Liver (tissue), 9 donors: ENCODE results near the gene ST3GAL4. TPM values are rescaled to one million over a fixed set of nuclear protein-coding genes. Genes with fewer than 3 reads are reported as not detected.
"Not testable (repeated sequence)": the region's sequence is repeated elsewhere in the genome, so short reads cannot be mapped to it uniquely, and the experiment has no call there.

ENCODE experiments used
- DNase-seq: peaks from one replicate; pipeline ENCODE4 v3.0.0-alpha.2; 2017; ENCODE audit warnings: low spot score
- H3K27ac ChIP-seq, 2 donors: one replicate each; pipeline ENCODE4 v1.7.0; 2013; ENCODE audit warnings: inconsistent platforms in 2 of 2, low read length in 2 of 2, control low read depth in 1 of 2, low read depth in 1 of 2, mild to moderate bottlenecking in 1 of 2
- H3K27me3 ChIP-seq, 4 donors: one replicate each; pipeline versions ENCODE4 v1.6.1 to v1.7.0; 2013; ENCODE audit warnings: low read length in 3 of 4, inconsistent platforms in 1 of 4, mild to moderate bottlenecking in 1 of 4, moderate library complexity in 1 of 4; ENCODE audit not compliant: control insufficient read depth in 4 of 4, insufficient read depth in 4 of 4
- H3K36me3 ChIP-seq, 4 donors: one replicate each; pipeline versions ENCODE4 v1.6.1 to v1.7.0; 2013; ENCODE audit warnings: low read length in 3 of 4, mild to moderate bottlenecking in 3 of 4, low read depth in 1 of 4, moderate library complexity in 1 of 4; ENCODE audit not compliant: control insufficient read depth in 4 of 4, insufficient read depth in 3 of 4
- H3K4me1 ChIP-seq, 4 donors: one replicate each; pipeline versions ENCODE4 v1.6.1 to v1.7.0; 2013; ENCODE audit warnings: low read length in 3 of 4, mild to moderate bottlenecking in 3 of 4, moderate library complexity in 1 of 4; ENCODE audit not compliant: control insufficient read depth in 4 of 4, insufficient read depth in 4 of 4
- H3K4me3 ChIP-seq, 3 donors: one replicate each; pipeline versions ENCODE4 v1.6.1 to v1.7.0; 2013; ENCODE audit warnings: low read length in 3 of 3, control low read depth in 1 of 3, low read depth in 1 of 3, mild to moderate bottlenecking in 1 of 3
- H3K9ac ChIP-seq, 2 donors: one replicate each; pipeline ENCODE4 v1.7.0; 2013; ENCODE audit warnings: low read length in 2 of 2, mild to moderate bottlenecking in 2 of 2, moderate library complexity in 2 of 2, control low read depth in 1 of 2, low read depth in 1 of 2
- H3K9me3 ChIP-seq, 4 donors: one replicate each; pipeline versions ENCODE4 v1.6.1 to v1.7.0; 2013; ENCODE audit warnings: low read length in 3 of 4; ENCODE audit not compliant: control insufficient read depth in 4 of 4
- EGR1 ChIP-seq, 2 donors: IDR thresholded peaks; 2 replicates each; pipeline ENCODE4 v1.6.1; 2016 to 2018; ENCODE audit warnings: antibody characterized with exemption in 2 of 2, low read depth in 2 of 2
- FOXA1 ChIP-seq: IDR thresholded peaks from 2 replicates; pipeline ENCODE4 v1.6.1; 2016; ENCODE audit warnings: antibody characterized with exemption
- FOXA2 ChIP-seq: IDR thresholded peaks from 2 replicates; pipeline ENCODE4 v1.6.1; 2016; ENCODE audit warnings: antibody characterized with exemption
- GABPA ChIP-seq, 2 donors: IDR thresholded peaks in 1 of 2; conservative IDR thresholded peaks in 1 of 2; 2 replicates each; pipeline ENCODE4 v1.6.1; 2016; ENCODE audit warnings: antibody characterized with exemption in 2 of 2, mild to moderate bottlenecking in 1 of 2, moderate library complexity in 1 of 2
- HNF4A ChIP-seq, 2 donors: conservative IDR thresholded peaks; 2 replicates each; pipeline ENCODE4 v1.6.1; 2016; ENCODE audit warnings: antibody characterized with exemption in 2 of 2, mild to moderate bottlenecking in 2 of 2
- HNF4G ChIP-seq: IDR thresholded peaks from 2 replicates; pipeline ENCODE4 v1.6.1; 2016; ENCODE audit warnings: antibody characterized with exemption
- NR2F2 ChIP-seq: IDR thresholded peaks from 2 replicates; pipeline ENCODE4 v1.6.1; 2016; ENCODE audit warnings: antibody characterized with exemption
- RAD21 ChIP-seq, 2 donors: IDR thresholded peaks; 2 replicates each; pipeline ENCODE4 v1.6.1; 2016; ENCODE audit warnings: antibody characterized with exemption in 2 of 2, mild to moderate bottlenecking in 2 of 2
- RXRA ChIP-seq, 2 donors: IDR thresholded peaks; 2 replicates each; pipeline ENCODE4 v1.6.1; 2017 to 2018; ENCODE audit warnings: antibody characterized with exemption in 2 of 2, mild to moderate bottlenecking in 1 of 2
- SP1 ChIP-seq: IDR thresholded peaks from 2 replicates; pipeline ENCODE4 v1.6.1; 2018; ENCODE audit warnings: antibody characterized with exemption, mild to moderate bottlenecking
- TAF1 ChIP-seq: conservative IDR thresholded peaks from 2 replicates; pipeline ENCODE4 v1.6.1; 2016; ENCODE audit warnings: antibody characterized with exemption, mild to moderate bottlenecking
- YY1 ChIP-seq: IDR thresholded peaks from 2 replicates; pipeline ENCODE4 v1.6.1; 2016; ENCODE audit warnings: antibody characterized with exemption, mild to moderate bottlenecking
- WGBS: extraction: QIAGEN DNeasy Blood & Tissue Kit; methylation state at CpG from one replicate; pipeline ENCODE4 v1.1.7; 2013; 5-methylcytosine and 5-hydroxymethylcytosine counted together
- polyA plus RNA-seq, 2 donors: library from polyadenylated mRNA; stranded (reverse) in 1 of 2; unstranded in 1 of 2; fragments of 200-250 nt in 1 of 2; fragments of >200 nt in 1 of 2; fragmentation: Nextera tagmentation in 1 of 2; extraction: Ambion mirVana in 1 of 2; gene quantifications; one replicate each; pipeline versions ENCODE4 v1.2.1 to v1.2.3, GENCODE V29; 2013 to 2015
- total RNA-seq, 2 donors: library from RNA; depleted of rRNA; stranded (reverse); fragments of >200 nt; gene quantifications; one replicate each; pipeline ENCODE4 v1.2.3, GENCODE V29; 2014
- TF ChIP-seq, protein P1 (sequence below): fragments of 150-350 bp; IDR thresholded peaks from 2 replicates; pipeline ENCODE4 v1.5.1; 2017; ENCODE audit warnings: improper control_type of control experiment, low read depth, low read length; ENCODE audit not compliant: missing input control
- TF ChIP-seq, protein P2 (sequence below): IDR thresholded peaks from 2 replicates; pipeline ENCODE4 v1.6.1; 2016; ENCODE audit warnings: antibody characterized with exemption
- TF ChIP-seq, protein P3 (sequence below): IDR thresholded peaks from 2 replicates; pipeline ENCODE4 v1.6.1; 2016; ENCODE audit warnings: antibody characterized with exemption
- TF ChIP-seq, protein P4 (sequence below): IDR thresholded peaks from 2 replicates; pipeline ENCODE4 v1.6.1; 2016; ENCODE audit warnings: antibody characterized with exemption, mild to moderate bottlenecking
- donor health status: healthy.
- donor health status: healthy.
- donor health status: healthy.
- donor health status: healthy.
- donor health status: healthy.

The ST3GAL4 gene
- total and polyA plus RNA-seq, 4 donors: 4.5 to 18.4 (median 10.6) TPM

DNA sequence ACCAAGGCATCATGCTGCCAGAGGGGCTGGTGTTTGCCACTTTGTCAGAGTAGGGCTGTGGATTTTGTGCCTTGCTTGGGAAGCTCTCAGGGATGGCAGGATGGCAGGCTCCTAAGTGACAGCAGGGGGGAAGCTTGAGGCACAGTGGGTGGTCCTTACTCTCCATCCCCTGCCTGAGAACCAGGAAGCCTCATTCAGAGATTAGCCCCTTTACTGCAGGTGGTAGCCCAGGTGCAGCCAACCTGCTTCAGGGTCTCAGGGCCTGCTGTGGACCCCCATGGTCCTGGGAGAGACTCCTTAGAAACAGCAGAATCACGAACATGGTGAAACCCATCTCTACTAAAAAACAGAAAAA, 8.9 kb upstream of the ST3GAL4 start (continued):
- TF ChIP-seq RXRA (IDR thresholded peaks at IDR 0.05) (no peak), GABPA (IDR thresholded peaks at IDR 0.05 in 1 of 2, conservative IDR thresholded peaks at IDR 0.05 in 1 of 2) (no peak)

DNA sequence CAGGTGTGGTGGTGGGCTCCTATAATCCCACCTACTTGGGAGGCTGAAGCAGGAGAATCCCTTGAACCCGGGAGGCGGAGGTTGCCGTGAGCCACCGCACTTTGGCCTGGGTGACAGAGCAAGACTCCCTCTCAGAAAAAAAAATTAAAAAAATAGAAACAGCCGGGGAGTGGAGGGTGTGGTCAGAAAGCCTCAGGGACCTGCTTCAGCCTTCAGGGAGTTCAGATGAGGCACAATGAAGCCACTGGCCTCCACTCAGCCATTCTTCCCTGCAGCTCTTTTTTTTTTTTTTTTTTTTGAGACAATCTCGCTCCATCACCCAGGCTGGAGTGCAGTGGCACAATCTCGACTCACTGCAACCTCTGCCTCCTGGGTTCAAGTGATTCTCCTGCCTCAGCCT, 8.5 kb upstream of the ST3GAL4 start:
- not testable (repeated sequence) for H3K4me1 ChIP-seq, DNase-seq, H3K4me3 ChIP-seq, H3K27me3 ChIP-seq, H3K9me3 ChIP-seq
- H3K9ac ChIP-seq: peak overlapping the region in 1 of 2 donors; percentile 27
- WGBS: 90% methylated on average over 7 of the region's 7 CpGs
- peaks cover 10 to 42% (median 24%) of the 10 kb centered on the region in 4 donors for H3K36me3 ChIP-seq
- peak overlapping the region; percentile 75 to 82 for H3K27ac ChIP-seq

DNA sequence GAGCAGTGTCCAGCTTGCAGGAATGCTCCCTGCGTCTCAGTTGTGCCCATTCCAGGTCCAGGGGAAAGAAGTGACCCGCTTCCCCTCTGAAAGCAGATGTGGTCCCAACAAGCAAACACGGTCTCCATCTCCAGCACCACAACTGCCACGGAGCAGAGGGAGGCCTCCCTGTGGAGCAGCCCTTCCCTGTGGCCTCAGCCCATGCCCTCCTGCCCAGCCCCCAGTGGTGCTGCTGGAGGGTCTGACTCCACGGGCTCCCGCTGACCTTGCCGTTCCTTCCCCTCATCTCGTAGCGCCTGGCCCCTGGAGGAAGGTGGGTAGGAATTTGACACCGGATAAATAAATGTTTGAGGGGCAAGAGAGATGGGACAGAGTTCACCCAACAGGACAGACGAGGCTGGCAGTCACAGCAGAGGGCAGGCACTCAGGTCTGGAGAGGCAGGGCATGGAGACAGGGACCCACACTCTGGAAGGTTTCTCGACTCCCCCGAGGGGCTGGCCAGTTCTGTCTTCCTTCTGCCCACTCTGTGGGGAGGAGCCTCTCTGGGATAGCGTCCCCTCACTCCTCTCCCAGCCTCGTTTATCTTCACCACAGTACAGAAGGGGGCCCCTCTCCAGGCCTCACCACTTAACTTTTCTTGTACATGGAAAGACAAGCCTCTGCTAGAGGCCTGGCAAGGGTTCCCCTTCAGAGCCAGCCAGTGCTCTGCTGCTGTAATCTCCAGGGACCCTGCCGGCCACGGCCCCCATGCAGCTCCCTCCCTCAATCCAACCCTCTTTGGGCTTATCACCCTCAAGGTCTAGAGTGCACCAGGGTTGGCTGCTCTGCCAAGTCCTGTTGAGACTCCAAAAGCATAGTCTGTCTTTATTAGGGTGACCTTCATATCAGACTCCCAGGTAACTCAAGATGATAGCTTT, 7.5 kb upstream of the ST3GAL4 start:
- peaks cover 10 to 34% (median 22%) of the 10 kb centered on the region in 4 donors for H3K36me3 ChIP-seq
- no peak for DNase-seq
- peak overlapping the region; percentile 11 to 67 for H3K27ac ChIP-seq
- H3K4me1 ChIP-seq: peaks cover 0 to 2% (median 0%) of the 10 kb centered on the region in 4 donors
- H3K9ac ChIP-seq: no peak overlapping the region
- 84% methylated on average over 17 of the region's 17 CpGs for WGBS
- no peaks in the 10 kb centered on the region for H3K9me3 ChIP-seq
- no peaks in the 10 kb centered on the region for H3K27me3 ChIP-seq
- TF ChIP-seq, protein P1, sequence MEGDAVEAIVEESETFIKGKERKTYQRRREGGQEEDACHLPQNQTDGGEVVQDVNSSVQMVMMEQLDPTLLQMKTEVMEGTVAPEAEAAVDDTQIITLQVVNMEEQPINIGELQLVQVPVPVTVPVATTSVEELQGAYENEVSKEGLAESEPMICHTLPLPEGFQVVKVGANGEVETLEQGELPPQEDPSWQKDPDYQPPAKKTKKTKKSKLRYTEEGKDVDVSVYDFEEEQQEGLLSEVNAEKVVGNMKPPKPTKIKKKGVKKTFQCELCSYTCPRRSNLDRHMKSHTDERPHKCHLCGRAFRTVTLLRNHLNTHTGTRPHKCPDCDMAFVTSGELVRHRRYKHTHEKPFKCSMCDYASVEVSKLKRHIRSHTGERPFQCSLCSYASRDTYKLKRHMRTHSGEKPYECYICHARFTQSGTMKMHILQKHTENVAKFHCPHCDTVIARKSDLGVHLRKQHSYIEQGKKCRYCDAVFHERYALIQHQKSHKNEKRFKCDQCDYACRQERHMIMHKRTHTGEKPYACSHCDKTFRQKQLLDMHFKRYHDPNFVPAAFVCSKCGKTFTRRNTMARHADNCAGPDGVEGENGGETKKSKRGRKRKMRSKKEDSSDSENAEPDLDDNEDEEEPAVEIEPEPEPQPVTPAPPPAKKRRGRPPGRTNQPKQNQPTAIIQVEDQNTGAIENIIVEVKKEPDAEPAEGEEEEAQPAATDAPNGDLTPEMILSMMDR: no peak
- no peak for TF ChIP-seq YY1
- TF ChIP-seq FOXA2: no peak
- no peak for TF ChIP-seq GABPA (IDR thresholded peaks at IDR 0.05 in 1 of 2, conservative IDR thresholded peaks at IDR 0.05 in 1 of 2)
- TF ChIP-seq EGR1 (IDR thresholded peaks at IDR 0.05; ENCODE audit: low read depth in 2 of 2): no peak
- TF ChIP-seq NR2F2: no peak
- TF ChIP-seq RXRA (IDR thresholded peaks at IDR 0.05): no peak
- TF ChIP-seq, protein P2, sequence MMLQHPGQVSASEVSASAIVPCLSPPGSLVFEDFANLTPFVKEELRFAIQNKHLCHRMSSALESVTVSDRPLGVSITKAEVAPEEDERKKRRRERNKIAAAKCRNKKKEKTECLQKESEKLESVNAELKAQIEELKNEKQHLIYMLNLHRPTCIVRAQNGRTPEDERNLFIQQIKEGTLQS: no peak
- TF ChIP-seq FOXA1: no peak
- no peak for TF ChIP-seq TAF1
- TF ChIP-seq, protein P3, sequence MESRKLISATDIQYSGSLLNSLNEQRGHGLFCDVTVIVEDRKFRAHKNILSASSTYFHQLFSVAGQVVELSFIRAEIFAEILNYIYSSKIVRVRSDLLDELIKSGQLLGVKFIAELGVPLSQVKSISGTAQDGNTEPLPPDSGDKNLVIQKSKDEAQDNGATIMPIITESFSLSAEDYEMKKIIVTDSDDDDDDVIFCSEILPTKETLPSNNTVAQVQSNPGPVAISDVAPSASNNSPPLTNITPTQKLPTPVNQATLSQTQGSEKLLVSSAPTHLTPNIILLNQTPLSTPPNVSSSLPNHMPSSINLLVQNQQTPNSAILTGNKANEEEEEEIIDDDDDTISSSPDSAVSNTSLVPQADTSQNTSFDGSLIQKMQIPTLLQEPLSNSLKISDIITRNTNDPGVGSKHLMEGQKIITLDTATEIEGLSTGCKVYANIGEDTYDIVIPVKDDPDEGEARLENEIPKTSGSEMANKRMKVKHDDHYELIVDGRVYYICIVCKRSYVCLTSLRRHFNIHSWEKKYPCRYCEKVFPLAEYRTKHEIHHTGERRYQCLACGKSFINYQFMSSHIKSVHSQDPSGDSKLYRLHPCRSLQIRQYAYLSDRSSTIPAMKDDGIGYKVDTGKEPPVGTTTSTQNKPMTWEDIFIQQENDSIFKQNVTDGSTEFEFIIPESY: no peak
- no peak for TF ChIP-seq HNF4A (conservative IDR thresholded peaks at IDR 0.05)
- TF ChIP-seq HNF4G: no peak
- TF ChIP-seq RAD21 (IDR thresholded peaks at IDR 0.05): no peak
- TF ChIP-seq SP1: no peak
- TF ChIP-seq, protein P4, sequence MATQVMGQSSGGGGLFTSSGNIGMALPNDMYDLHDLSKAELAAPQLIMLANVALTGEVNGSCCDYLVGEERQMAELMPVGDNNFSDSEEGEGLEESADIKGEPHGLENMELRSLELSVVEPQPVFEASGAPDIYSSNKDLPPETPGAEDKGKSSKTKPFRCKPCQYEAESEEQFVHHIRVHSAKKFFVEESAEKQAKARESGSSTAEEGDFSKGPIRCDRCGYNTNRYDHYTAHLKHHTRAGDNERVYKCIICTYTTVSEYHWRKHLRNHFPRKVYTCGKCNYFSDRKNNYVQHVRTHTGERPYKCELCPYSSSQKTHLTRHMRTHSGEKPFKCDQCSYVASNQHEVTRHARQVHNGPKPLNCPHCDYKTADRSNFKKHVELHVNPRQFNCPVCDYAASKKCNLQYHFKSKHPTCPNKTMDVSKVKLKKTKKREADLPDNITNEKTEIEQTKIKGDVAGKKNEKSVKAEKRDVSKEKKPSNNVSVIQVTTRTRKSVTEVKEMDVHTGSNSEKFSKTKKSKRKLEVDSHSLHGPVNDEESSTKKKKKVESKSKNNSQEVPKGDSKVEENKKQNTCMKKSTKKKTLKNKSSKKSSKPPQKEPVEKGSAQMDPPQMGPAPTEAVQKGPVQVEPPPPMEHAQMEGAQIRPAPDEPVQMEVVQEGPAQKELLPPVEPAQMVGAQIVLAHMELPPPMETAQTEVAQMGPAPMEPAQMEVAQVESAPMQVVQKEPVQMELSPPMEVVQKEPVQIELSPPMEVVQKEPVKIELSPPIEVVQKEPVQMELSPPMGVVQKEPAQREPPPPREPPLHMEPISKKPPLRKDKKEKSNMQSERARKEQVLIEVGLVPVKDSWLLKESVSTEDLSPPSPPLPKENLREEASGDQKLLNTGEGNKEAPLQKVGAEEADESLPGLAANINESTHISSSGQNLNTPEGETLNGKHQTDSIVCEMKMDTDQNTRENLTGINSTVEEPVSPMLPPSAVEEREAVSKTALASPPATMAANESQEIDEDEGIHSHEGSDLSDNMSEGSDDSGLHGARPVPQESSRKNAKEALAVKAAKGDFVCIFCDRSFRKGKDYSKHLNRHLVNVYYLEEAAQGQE: no peak
- H3K4me3 ChIP-seq: no peak overlapping the region
